Activated B cell treated with CpG ODN at 0.5 μM for 24 hours (primary cell): ENCODE measurements around the gene DUOX2. TPM values are rescaled to one million over a fixed set of nuclear protein-coding genes. Genes with fewer than 3 reads are reported as not detected.
A peak's percentile ranks its signal among the peaks of the same experiment; 100 is the strongest.

Experiments used
- ATAC-seq: fragments of 200-7000 bp; cut with Tn5 transposase; one replicate; pipeline ENCODE4 v1.10.0; 2021; ENCODE audit warnings: low read depth, mild to moderate bottlenecking, moderate library complexity
- CTCF ChIA-PET: fragments of 350-600 bp; sonication (Branson Sonifier 250); formaldehyde crosslinking; loops from one replicate; lab custom pipeline; 2021; ENCODE audit warnings: antibody characterized with exemption; lab: Charles Lee
- POLR2A ChIA-PET: fragments of 350-600 bp; sonication (Branson Sonifier 250); formaldehyde crosslinking; loops from one replicate; lab custom pipeline; 2021; ENCODE audit warnings: antibody characterized with exemption; lab: Charles Lee
- DNase-seq: peaks from one replicate; pipeline ENCODE4 v3.0.0; 2022
- H3K27ac Mint-ChIP-seq: one replicate; pipeline ENCODE4 v1.8.0; 2020; ENCODE audit warnings: mixed read lengths
- H3K27me3 Mint-ChIP-seq: one replicate; pipeline ENCODE4 v1.8.0; 2021; ENCODE audit warnings: mixed read lengths
- H3K36me3 Mint-ChIP-seq: one replicate; pipeline ENCODE4 v1.8.0; 2021; ENCODE audit warnings: low read depth, mixed read lengths
- H3K4me1 Mint-ChIP-seq: one replicate; pipeline ENCODE4 v1.8.0; 2021; ENCODE audit warnings: mixed read lengths
- H3K4me3 Mint-ChIP-seq: one replicate; pipeline ENCODE4 v1.8.0; 2020; ENCODE audit warnings: mild to moderate bottlenecking, mixed read lengths
- H3K9me3 Mint-ChIP-seq: one replicate; pipeline ENCODE4 v1.8.0; 2020; ENCODE audit warnings: mixed read lengths
- CTCF ChIP-seq: fragments of 200-600 bp; IDR thresholded peaks from one replicate; pipeline ENCODE4 v1.8.0; 2022; ENCODE audit warnings: antibody characterized with exemption, mild to moderate bottlenecking
- intact Hi-C: fragments of 100-400 bp; cut with micrococcal nuclease; formaldehyde crosslinking; loops from one replicate; pipeline ENCODE4 v1.15.1; 2024
- total RNA-seq: library from RNA; stranded (reverse); gene quantifications from 2 replicates; pipeline ENCODE4 v1.2.3, GENCODE V29; 2022

Gene DUOX2
- total RNA-seq, 1 donor from 2014 or later = not detected

- DNase-seq (no peak), ATAC-seq (no peak)
- intact Hi-C loops = no loop called here
- Mint-ChIP-seq H3K27me3 (peaks cover 70% of the 10 kb centered on the region), H3K4me1 (peaks cover 47% of the 10 kb centered on the region), H3K36me3 (no peaks in the 10 kb centered on the region), H3K9me3 (no peaks in the 10 kb centered on the region), H3K4me3 (peak overlapping the region; percentile 52), H3K27ac (no peak overlapping the region)
- TF ChIP-seq CTCF = no peak
- ChIA-PET CTCF (no interaction called here), POLR2A (no interaction called here)
These were observed 1.8 kb downstream of the DUOX2 start for GRCh38 chr15:45112143-45112590.

- no peak for DNase-seq
- ChIA-PET CTCF (no interaction called here), POLR2A (no interaction called here)
- intact Hi-C loops = no loop called here
- TF ChIP-seq CTCF = no peak
- ATAC-seq = no peak
- peaks cover 67% of the 10 kb centered on the region for H3K27me3 Mint-ChIP-seq
- no peak overlapping the region for H3K27ac Mint-ChIP-seq
- peaks cover 42% of the 10 kb centered on the region for H3K4me1 Mint-ChIP-seq
- peak overlapping the region; percentile 52 for H3K4me3 Mint-ChIP-seq
- H3K9me3 Mint-ChIP-seq = no peaks in the 10 kb centered on the region
- H3K36me3 Mint-ChIP-seq = no peaks in the 10 kb centered on the region
These were observed 2.4 kb downstream of the DUOX2 start for GRCh38 chr15:45111390-45112142.

GRCh38 chr15:45110256-45110820 is 3.6 kb downstream of the DUOX2 start:
- no peaks in the 10 kb centered on the region for H3K9me3 Mint-ChIP-seq
- H3K27me3 Mint-ChIP-seq = peaks cover 59% of the 10 kb centered on the region
- POLR2A ChIA-PET = interaction anchor here (0.5 kb wide), 1 partner anchor 655 kb away, joined by 6 read pairs; no protein-coding TSS in a partner anchor
- intact Hi-C loops = no loop called here
- no peaks in the 10 kb centered on the region for H3K36me3 Mint-ChIP-seq
- peaks cover 33% of the 10 kb centered on the region for H3K4me1 Mint-ChIP-seq
- ATAC-seq (no peak), DNase-seq (no peak)
- no peak for TF ChIP-seq CTCF
- CTCF ChIA-PET = interaction anchor here (1.8 kb wide), 1 partner anchor 8 kb away, joined by 6 read pairs; no protein-coding TSS in a partner anchor
- H3K4me3 Mint-ChIP-seq = no peak overlapping the region
- H3K27ac Mint-ChIP-seq = no peak overlapping the region

GRCh38 chr15:45107941-45108630 is 5.9 kb downstream of the DUOX2 start:
- Mint-ChIP-seq H3K9me3 (no peaks in the 10 kb centered on the region), H3K4me1 (peaks cover 15% of the 10 kb centered on the region), H3K36me3 (no peaks in the 10 kb centered on the region), H3K4me3 (no peak overlapping the region), H3K27ac (no peak overlapping the region), H3K27me3 (peaks cover 49% of the 10 kb centered on the region)
- intact Hi-C loops = no loop called here
- no peak for TF ChIP-seq CTCF
- ATAC-seq (no peak), DNase-seq (no peak)
- ChIA-PET CTCF (no interaction called here), POLR2A (no interaction called here)
